Glomerular endothelial cell (primary cell): Measurements from ENCODE around the gene PDE7B. TPM values are rescaled to one million over a fixed set of nuclear protein-coding genes. Genes with fewer than 3 reads are reported as not detected.

Experiments used
- DNase-seq: peaks from one replicate; pipeline ENCODE4 v3.0.0-alpha.2; 2011; ENCODE audit warnings: low read depth, low spot score; ENCODE audit errors: extremely low read depth
- total RNA-seq: library from RNA; depleted of rRNA; stranded (reverse); fragments of >200 nt; gene quantifications from 2 replicates; pipeline ENCODE4 v1.2.3, GENCODE V29; 2015

PDE7B gene
- total RNA-seq, 1 donor from 2014 or later: 37.7 TPM

DNA sequence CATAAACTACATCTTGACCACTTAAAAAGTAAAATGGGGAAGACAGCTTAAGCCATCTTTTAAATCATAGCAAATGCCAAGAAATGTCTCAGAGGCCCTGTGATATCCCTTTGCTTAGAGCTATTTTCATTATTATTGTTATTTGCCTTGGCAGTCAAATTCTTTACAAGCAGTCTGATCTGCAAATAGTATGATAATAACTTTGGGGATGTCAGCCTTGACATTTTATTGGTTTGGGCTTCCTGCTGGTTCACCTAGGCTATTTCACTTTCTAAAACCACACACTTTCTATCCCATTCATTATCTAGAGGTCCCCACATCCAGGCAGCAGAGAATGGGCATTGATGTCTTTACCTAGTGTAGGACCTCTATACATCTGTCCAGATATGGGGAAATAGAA is 125.1 kb downstream of the PDE7B start:
- no peak for DNase-seq

DNA sequence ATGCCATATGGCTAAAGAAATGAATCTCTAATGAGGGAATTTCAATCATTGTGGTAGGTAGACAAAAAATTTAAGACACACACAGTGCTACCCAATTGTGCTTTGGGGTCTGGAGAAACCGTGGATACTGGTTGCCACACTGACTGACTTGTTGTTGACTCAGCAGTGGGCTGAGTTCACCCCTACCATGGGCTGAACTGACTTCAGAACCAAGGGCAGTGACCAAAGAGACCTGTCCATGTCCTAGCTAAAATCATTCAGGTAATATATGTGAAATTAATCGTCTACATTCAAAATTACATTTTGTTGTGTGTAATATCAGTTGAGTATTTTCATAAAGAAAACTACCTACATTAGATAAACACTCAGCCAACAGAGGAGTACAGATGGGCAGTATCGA is 131.6 kb downstream of the PDE7B start:
- no peak for DNase-seq

DNA sequence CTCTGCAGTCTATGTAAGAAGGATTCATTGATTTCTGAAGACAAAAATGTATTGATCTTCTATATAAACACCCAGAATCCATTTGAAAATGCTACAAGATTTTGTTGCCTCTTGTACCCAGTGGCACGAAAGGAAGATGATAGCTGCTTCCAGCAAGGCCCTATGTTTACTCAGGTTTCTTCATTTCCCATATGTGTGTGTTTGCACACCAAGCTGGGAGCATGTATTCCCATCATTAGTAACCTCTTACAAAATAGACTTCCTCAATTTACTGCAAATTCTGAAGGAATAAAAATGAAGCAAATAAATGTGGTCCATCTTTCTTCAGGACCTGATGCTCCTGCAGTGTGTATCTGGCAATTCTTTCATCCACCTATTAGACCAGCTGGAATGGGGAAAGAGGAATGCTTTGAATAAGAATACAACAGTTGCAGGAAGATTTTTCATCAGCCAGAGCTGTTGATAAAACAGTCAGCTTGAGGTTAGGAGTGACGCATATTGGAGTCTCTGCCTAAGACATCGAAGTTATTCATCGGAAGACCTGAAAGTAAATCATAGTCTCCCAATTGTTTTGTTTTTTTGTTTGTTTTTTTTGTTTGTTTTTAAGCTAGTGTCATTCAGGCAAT is 132.3 kb downstream of the PDE7B start:
- no peak for DNase-seq

DNA sequence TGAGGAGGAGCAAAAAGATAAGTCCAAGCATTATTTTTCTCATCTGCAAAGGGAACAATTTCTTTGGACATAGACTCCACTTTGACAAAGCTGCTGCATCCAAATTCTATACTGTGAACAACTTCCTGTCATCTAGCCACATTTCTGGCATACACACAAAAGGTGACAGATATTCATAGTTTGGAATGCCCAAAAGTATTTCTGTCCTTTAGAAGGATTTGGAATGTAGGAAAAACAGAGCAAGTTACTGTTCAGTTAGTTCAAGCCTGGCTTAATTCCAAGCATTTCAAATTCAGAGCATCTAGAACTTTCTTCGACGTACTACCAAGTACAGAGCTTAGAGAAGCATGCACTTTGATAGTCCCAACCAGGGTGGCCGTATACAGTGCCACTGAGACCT is 134.0 kb downstream of the PDE7B start:
- DNase-seq: no peak

DNA sequence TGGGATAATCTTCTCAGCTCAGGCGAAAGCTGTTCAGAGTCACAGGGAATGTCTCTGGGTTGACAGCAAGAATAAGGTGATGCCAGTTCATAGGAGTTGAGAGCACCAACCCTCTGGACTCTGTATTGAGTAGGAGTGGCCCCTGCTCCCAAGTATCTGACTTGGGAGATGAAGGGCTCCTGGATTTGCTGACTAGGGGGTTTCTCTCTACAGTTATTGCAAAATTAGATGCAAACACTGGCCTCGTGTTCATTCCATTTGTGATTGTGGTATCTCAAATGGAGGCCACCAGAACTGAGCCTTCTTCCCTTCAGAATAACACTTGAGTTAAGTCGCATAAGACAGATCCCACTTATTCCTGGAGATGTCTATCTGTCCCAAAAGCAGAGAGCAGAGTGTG is 135.7 kb downstream of the PDE7B start:
- DNase-seq: no peak

DNA sequence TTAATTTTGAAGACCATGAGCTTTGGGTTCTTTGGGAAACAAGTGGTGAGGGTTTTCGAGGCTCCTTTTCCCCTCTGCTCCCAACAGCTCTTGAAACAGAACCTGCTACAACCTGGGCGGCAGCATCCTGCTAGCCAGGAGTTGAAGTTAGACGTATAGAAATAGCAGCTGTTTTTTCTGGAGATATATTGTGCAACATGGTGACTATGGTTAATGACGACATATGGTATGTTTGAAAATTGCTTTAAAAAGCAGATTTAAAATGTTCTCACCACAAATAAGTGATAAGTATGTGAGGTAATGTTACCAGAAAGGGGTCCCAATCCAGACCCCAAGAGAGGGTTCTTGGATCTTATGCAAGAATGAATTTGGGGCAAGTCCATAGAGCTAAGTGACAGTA is 138.9 kb downstream of the PDE7B start:
- no peak for DNase-seq

DNA sequence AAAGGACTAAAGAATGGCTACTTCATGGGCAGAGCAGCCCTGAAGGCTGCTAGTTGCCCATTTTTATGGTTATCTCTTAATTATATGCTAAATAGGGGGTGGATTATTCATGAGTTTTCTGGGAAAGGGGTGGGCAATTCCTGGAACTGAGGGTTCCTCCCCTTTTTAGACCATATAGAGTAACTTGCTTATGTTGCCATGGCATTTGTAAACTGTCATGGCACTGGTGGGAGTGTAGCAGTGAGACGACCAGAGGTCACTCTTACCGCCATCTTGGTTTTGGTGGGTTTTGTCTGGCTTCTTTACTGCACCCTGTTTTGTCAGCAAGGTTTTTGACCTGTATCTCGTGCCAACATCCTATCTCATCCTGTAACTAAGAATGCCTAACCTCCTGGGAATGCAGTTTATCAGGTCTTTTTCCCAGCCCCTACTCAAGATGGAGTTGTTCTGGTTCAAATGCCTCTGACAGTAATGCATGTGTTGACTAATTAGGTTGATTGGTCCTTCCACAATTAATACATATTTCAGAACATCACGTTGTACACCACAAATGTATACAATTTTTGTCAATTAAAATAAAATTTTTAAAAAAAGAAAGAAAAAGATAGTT is 139.5 kb downstream of the PDE7B start:
- no peak for DNase-seq

DNA sequence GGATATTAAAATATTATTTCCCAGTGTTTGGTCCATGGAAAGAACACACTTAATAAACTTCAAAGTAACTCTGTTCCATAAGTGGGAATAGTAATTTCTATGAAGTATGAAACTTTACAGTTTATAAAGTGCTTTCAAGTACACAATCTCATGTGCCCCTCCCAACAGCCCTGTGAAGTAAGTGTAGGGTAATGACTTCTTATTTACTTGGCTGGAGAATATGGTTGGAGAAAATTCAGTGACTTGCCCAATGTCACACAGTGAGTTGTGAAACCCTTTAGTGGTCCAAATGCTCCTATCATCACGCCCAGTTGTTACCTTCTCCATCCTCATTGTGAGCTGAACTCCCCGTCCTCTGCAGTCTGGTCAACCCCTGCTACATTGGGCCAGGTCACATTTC is 141.2 kb downstream of the PDE7B start:
- no peak for DNase-seq

DNA sequence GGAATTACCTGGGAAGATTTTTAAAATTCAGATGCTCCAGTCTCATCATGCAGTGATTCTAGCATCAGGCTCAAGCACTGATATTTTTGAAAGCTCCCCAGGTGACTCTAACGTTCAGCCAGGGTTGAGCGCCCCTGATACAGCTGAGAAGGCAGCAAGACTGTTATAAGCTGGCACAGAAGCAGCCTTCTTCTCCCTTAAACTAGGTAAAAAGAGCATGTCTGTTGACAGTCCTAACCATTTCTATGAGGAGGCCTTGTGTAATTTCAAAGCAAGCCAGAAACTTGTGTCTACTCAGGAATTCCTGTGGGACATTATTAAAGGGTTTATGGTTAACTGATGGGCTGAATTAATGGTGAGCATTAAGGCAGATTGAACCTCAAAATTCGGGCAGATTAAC is 141.9 kb downstream of the PDE7B start:
- no peak for DNase-seq

DNA sequence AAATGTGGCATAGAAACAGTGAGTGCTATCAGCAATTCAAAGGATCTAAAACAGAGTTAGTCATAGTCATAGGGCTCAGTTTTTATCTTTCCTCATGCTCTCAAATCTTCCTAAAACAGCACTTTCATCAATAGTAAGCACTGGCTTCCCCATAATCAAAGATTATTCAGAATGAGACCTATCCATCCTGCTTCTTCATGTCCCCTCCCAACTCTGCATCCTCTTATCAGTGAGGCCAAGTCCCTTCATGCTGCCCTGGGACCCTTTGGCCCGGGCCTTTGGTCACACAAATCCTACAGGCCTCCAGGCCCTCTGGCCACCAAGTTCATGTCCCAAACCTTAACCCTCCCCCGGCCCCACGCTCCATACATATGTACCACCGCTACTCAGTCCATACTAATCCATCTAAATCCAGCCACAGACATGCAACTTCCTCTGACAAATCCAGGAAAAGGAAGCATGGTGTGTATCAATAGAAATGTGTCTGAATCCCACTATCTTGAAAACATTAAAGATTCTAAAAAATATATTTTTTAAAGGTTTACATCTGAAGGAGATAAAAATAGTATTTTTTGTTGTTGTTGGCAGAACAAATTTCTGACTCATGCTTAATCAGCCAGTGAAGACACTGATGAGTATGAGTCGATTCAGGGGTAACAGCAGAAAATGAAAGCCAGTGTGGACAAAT is 143.5 kb downstream of the PDE7B start:
- DNase-seq: peak; percentile 20

DNA sequence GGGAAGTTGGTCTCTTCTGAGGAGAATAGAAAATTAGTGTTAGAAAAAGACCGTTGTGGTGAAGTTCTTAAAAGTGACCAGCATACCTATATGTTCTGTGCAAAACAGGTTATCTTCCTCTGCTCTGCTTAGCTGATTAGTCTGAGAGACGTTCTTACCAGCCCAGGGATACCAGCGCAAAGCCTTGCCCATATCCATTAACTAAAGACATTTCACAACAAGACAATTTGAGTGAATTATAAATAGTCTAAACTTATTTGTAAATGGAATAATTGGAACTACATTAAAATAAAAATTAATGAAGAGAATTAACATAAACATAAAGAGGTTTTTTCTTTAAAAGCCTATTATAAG is 144.0 kb downstream of the PDE7B start:
- no peak for DNase-seq

DNA sequence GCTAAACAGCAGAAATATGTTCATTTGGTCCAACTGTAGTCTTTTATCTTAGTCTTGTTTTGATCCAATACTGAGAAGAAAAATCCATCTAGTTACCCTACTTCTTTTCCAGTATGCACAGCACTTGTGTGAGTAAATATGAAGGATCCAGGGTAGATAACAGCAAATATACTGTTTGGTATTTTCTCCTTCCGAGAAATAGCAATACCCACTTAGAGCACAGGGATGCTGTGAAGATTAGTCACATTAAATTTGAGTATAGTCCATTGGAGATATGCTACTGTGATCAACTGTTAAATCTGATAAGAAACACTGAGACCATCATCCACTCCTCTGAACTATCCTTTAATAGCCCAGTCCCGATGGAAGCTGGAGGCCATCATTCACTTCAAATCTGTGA is 145.2 kb downstream of the PDE7B start:
- DNase-seq: no peak

DNA sequence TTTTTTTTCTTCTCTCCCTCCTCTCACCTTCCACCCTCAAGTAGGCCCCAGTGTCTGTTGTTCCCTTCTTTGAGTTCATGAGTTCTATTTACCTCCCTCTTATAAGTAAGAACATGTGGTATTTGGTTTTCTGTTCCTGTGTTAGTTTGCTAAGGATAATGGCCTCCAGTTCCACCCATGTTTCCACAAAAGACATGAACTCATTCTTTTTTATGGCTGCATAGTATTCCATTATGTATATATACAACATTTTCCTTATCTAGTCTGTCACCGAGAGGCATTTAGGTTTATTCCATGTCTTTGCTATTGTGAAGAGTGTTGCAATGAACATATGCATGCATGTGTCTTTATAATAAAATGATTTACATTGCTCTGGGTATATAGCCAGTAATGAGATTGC is 147.9 kb downstream of the PDE7B start:
- DNase-seq: no peak

DNA sequence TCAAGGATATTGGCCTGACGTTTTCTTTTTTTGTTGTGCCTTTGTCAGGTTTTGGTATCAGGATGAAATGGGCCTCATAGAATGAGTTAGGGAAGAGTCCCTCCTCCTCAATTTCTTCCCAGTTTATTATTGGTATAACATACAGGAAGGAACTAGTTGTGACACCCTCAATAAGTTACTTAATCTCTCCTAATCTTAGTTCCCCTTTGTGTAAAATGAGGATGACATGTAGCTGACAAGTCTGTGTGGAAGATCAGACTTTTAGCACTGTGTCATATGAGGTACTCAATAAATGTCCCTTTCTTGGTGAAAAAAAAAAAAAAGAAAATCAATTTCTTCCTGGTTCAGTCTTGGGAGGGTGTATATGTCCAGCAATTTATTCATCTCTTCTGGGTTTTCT is 155.8 kb downstream of the PDE7B start:
- no peak for DNase-seq

DNA sequence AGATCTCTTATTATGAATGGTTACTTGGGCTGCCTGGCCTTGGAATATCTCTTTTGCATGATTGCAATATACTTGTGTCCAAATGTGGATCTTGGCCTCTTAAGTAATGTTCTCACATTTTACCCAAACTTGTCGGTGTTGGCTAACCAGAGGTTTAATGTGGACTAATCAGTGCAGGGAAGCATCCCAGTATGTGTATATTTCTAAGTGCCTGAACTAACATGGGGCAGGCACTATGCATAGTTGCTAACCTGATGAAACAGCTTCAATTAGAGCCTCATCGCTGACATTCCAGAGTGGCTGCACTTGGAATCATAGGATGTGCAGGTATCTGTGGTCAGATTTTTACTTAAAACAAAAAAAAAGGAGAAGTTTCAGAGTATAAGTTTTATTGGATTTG is 160.0 kb downstream of the PDE7B start:
- no peak for DNase-seq

DNA sequence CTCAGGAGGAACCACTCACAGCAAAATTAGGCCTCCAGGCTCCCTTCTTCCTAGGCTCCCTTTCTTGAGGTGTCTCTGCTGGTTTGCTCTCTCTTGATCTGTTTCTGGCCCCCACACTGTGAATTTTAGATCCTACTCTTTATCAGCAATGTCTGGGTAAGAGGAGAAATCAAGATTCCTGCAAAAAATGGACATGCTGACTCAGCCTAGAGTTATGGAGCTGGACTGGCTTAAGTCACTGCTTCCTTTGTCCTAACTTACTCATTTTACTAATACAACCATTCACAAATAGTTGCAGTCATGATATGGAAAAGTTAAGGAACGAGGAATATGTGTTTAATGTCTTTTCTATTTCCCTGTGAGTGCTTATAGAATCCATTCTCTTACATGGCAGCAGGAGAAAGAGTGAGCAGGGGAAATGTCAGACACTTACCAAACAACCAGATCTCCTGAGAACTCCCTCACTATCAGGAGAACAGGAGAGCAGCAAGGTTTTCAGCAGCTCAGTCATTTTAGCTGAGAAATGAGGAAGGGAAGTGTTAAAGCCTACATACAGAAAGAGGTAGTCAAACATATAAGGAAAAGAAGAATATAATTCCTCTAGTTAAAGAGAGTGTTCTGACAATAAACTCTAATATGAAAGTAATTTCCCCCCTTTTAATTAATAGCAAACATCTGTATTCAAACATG is 160.8 kb downstream of the PDE7B start:
- DNase-seq: no peak

DNA sequence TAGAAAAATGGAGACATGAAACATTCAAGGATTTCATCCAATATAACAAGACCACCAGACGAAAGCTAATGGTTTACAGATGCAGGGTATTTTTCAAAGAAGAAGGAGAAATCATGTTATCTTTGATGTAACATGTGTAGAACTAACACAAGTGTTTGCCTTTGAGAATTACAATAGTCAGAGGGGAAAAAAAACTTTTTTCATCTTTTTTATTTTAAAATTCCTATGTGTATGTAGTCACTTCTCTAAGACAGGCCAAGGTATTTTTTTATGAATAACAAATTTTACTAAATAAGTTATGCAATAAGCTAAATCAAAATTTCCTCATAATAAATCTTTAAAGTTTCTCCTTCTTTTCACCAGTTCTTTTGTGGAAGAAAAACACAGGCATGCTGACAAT is 161.4 kb downstream of the PDE7B start:
- no peak for DNase-seq

DNA sequence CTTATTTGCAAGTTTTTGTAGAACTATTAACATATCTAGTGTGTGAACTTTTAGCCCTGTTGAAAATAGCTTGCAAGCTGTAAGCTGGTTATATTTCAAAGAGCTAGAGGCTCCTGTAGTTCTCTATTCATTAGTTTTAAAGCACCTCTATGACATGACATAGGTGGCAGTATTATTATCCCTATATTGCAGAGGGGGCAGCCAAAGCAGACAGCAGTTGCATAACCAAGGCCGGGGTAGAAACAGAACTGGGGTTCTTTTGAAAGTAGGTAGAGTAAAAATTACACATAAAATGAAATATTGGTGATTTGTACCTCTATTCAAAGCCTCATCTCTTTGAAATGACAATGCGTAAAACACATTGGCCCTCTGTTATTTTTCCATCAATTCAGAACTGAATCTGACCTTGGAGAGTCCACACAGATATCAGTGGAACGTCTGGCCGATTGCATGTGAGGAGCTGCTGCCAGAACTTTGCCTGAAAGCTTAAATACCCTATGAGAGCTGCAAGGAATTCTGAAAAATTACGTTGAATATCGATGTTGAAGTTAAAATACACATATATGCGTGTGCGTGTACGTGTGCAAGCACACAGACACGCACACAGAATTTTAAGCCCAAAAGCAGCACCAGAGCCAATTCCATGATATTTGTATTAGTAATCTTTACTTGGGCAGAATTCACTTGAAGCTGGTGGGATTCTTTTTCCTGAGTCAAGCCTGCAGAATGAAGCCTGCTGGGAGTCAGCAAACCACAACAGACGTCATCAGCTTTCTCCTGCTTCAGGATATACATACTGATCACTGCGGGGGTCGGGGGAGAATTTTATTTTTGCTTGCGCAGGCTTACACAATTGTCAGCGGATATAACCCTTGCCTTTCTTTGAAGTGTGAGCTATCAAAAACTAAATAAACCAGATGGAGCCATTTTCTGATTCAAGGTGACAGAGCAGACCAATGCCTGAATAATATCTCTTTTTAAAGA is 163.2 kb downstream of the PDE7B start:
- no peak for DNase-seq

DNA sequence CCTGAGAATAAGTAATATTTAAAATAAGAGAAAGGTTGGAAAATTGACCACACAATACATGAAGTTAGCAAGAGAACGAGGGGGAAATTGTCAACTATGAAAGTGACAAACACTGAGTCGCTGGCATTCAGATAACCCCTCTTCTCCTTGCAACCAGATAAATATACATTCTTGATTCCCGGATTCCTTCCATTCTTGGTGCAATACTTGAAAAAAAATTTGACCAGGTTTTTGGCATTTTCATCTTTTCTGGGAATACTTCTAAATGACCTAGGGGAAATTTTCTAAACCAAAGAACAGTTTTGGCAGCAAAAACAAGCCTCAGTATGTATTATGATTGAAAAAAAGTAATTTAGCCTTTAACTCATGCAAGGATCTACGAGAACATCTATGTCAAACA is 164.0 kb downstream of the PDE7B start:
- DNase-seq: no peak
